Heart left ventricle (tissue), 13 donors: ENCODE measurements around the gene EGLN3.
A peak's percentile ranks its signal among the peaks of the same experiment; 100 is the strongest.

Experiments used
- POLR2A ChIP-seq, 2 donors: fragments of 450-650 bp; IDR thresholded peaks; one replicate each; pipeline ENCODE4 v1.6.1; 2017; ENCODE audit warnings: antibody characterized with exemption in 2 of 2, mild to moderate bottlenecking in 2 of 2, moderate library complexity in 2 of 2
- TF ChIP-seq, protein P1 (sequence below), 12 donors: fragments of 200-600 bp; sonication (generic) in 4 of 12; IDR thresholded peaks; one replicate each; pipeline versions ENCODE4 v1.5.0 to v1.8.0; 2018 to 2022; ENCODE audit warnings: antibody characterized with exemption in 12 of 12, mild to moderate bottlenecking in 5 of 12
- donor health status: ischemic (EF 13 %, LVEDD 7.1; RV severe dilation, severe dysfunction).
- donor health status: DM: no; HTN: yes; CAD: no.
- donor health status: DM: no; HTN: no; CAD: no.
- donor health status: ischemic (EF 25% LVEDD 6.9; RV normal size, moderate dysfunction).
- donor health status: ischemic (EF 25% LVEDD 5.7; RV mildly dilated, moderate dysfunction).
- donor health status: ischemic (EF 35%, LVEDD 5.7; RV mildly dilated, moderate dysfunction).
- donor health status: nonischemic (EF 11% LVEDD 7.7; RV severe dilation, severe dysfunction).
- donor health status: DM: yes; HTN: yes; CAD: no.
- donor health status: PGD.
- donor health status: ischemic (EF 29% LVEDD 5.4; RV normal size, mild dysfunction).
- donor health status: nonischemic (EF 23%, LVEDD 6.1; RV moderate dilation, normal function).

- TF ChIP-seq, protein P1, sequence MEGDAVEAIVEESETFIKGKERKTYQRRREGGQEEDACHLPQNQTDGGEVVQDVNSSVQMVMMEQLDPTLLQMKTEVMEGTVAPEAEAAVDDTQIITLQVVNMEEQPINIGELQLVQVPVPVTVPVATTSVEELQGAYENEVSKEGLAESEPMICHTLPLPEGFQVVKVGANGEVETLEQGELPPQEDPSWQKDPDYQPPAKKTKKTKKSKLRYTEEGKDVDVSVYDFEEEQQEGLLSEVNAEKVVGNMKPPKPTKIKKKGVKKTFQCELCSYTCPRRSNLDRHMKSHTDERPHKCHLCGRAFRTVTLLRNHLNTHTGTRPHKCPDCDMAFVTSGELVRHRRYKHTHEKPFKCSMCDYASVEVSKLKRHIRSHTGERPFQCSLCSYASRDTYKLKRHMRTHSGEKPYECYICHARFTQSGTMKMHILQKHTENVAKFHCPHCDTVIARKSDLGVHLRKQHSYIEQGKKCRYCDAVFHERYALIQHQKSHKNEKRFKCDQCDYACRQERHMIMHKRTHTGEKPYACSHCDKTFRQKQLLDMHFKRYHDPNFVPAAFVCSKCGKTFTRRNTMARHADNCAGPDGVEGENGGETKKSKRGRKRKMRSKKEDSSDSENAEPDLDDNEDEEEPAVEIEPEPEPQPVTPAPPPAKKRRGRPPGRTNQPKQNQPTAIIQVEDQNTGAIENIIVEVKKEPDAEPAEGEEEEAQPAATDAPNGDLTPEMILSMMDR (IDR thresholded peaks at IDR 0.05): peak in 3 of 12 donors; percentile 5 to 33 (median 17)
- no peak for TF ChIP-seq POLR2A (IDR thresholded peaks at IDR 0.05)
These were observed 4.0 kb downstream of the EGLN3 start for GRCh38 chr14:33946679-33947476.
